ENCODE data around the gene CCSAP. TPM values are rescaled to one million over a fixed set of nuclear protein-coding genes. Genes with fewer than 3 reads are reported as not detected.
A peak's percentile ranks its signal among the peaks of the same experiment; 100 is the strongest.

The CCSAP gene
- polyA plus RNA-seq, 6 donors from 2014 or later: 0.13 to 3.3 (median 2.4) TPM

GRCh38 chr1:229354226-229354625 lies 11.4 kb upstream of the CCSAP start:
- H3K4me3 Mint-ChIP-seq: no peak overlapping the region
- H3K27me3 Mint-ChIP-seq: peaks cover 31 to 84% (median 59%) of the 10 kb centered on the region in 3 donors
- H3K4me1 Mint-ChIP-seq: no peaks in the 10 kb centered on the region
- no peak for ATAC-seq (ENCODE audit: low read depth in 2 of 2)
- H3K27ac Mint-ChIP-seq: no peak overlapping the region
- H3K36me3 Mint-ChIP-seq: peaks cover 0 to 6% of the 10 kb centered on the region in 2 donors
- peaks cover 0 to 20% (median 15%) of the 10 kb centered on the region in 7 donors for H3K9me3 Mint-ChIP-seq
- no peak for DNase-seq

- peaks cover 0 to 6% of the 10 kb centered on the region in 2 donors for H3K36me3 Mint-ChIP-seq
- no peak for ATAC-seq (ENCODE audit: low read depth in 2 of 2)
- peaks cover 28 to 74% (median 50%) of the 10 kb centered on the region in 3 donors for H3K27me3 Mint-ChIP-seq
- peaks cover 0 to 20% (median 15%) of the 10 kb centered on the region in 7 donors for H3K9me3 Mint-ChIP-seq
- H3K4me1 Mint-ChIP-seq: no peaks in the 10 kb centered on the region
- H3K27ac Mint-ChIP-seq: no peak overlapping the region
- DNase-seq: no peak
- no peak overlapping the region for H3K4me3 Mint-ChIP-seq
Measured at GRCh38 chr1:229352975-229353374, 10.1 kb upstream of the CCSAP start.

GRCh38 chr1:229349463-229350385 lies 6.9 kb upstream of the CCSAP start:
- no peak for ATAC-seq (ENCODE audit: low read depth in 2 of 2)
- Mint-ChIP-seq H3K4me3 (no peak overlapping the region), H3K4me1 (peaks cover 0 to 5% (median 0%) of the 10 kb centered on the region in 3 donors), H3K9me3 (peaks cover 0 to 5% (median 1%) of the 10 kb centered on the region in 7 donors), H3K27me3 (peaks cover 25 to 70% (median 66%) of the 10 kb centered on the region in 3 donors), H3K27ac (peak overlapping the region in 1 of 6 donors; percentile 47), H3K36me3 (no peaks in the 10 kb centered on the region)
- no peak for DNase-seq

- Mint-ChIP-seq H3K27me3 (peaks cover 30 to 56% (median 51%) of the 10 kb centered on the region in 3 donors), H3K36me3 (no peaks in the 10 kb centered on the region), H3K9me3 (peaks cover 0 to 3% (median 0%) of the 10 kb centered on the region in 7 donors), H3K27ac (no peak overlapping the region), H3K4me3 (peak overlapping the region in 1 of 8 donors; percentile 54), H3K4me1 (peaks cover 6 to 12% (median 9%) of the 10 kb centered on the region in 3 donors)
- ATAC-seq (ENCODE audit: low read depth in 2 of 2) (no peak), DNase-seq (no peak)
Measured at GRCh38 chr1:229347528-229347927, 4.7 kb upstream of the CCSAP start.

GRCh38 chr1:229344937-229345684 lies 2.3 kb upstream of the CCSAP start:
- no peak for ATAC-seq (ENCODE audit: low read depth in 2 of 2)
- H3K4me1 Mint-ChIP-seq: peaks cover 16 to 25% (median 20%) of the 10 kb centered on the region in 3 donors
- peak overlapping the region in 6 of 8 donors; percentile 20 to 93 (median 53) for H3K4me3 Mint-ChIP-seq
- no peaks in the 10 kb centered on the region for H3K36me3 Mint-ChIP-seq
- DNase-seq: no peak
- peaks cover 26 to 44% (median 39%) of the 10 kb centered on the region in 3 donors for H3K27me3 Mint-ChIP-seq
- no peak overlapping the region for H3K27ac Mint-ChIP-seq
- peaks cover 0 to 3% (median 0%) of the 10 kb centered on the region in 7 donors for H3K9me3 Mint-ChIP-seq

GRCh38 chr1:229344139-229344538 lies 1.3 kb upstream of the CCSAP start:
- peaks cover 17 to 35% (median 32%) of the 10 kb centered on the region in 3 donors for H3K27me3 Mint-ChIP-seq
- peak overlapping the region in 1 of 6 donors; percentile 87 for H3K27ac Mint-ChIP-seq
- H3K9me3 Mint-ChIP-seq: peaks cover 0 to 3% (median 0%) of the 10 kb centered on the region in 7 donors
- peak overlapping the region in 7 of 8 donors; percentile 42 to 96 (median 92) for H3K4me3 Mint-ChIP-seq
- DNase-seq (no peak), ATAC-seq (ENCODE audit: low read depth in 2 of 2) (no peak)
- H3K36me3 Mint-ChIP-seq: no peaks in the 10 kb centered on the region
- H3K4me1 Mint-ChIP-seq: peaks cover 20 to 28% (median 25%) of the 10 kb centered on the region in 3 donors

GRCh38 chr1:229341774-229342655 lies 832 bp downstream of the CCSAP start:
- Mint-ChIP-seq H3K4me3 (peak overlapping the region; percentile 90 to 96 (median 93)), H3K36me3 (no peaks in the 10 kb centered on the region), H3K27ac (peak overlapping the region; percentile 81 to 98 (median 89)), H3K4me1 (peaks cover 35 to 45% (median 40%) of the 10 kb centered on the region in 3 donors), H3K9me3 (peaks cover 0 to 3% (median 0%) of the 10 kb centered on the region in 7 donors), H3K27me3 (peaks cover 11 to 24% (median 20%) of the 10 kb centered on the region in 3 donors)
- ATAC-seq (ENCODE audit: low read depth in 2 of 2) (peak; percentile 70 to 74), DNase-seq (peak; percentile 84)

- Mint-ChIP-seq H3K27ac (peak overlapping the region in 1 of 6 donors; percentile 15), H3K4me1 (peaks cover 41 to 47% (median 45%) of the 10 kb centered on the region in 3 donors), H3K27me3 (peaks cover 6 to 11% (median 10%) of the 10 kb centered on the region in 3 donors), H3K36me3 (no peaks in the 10 kb centered on the region), H3K9me3 (peaks cover 0 to 3% (median 0%) of the 10 kb centered on the region in 7 donors), H3K4me3 (peak overlapping the region; percentile 18 to 96 (median 74))
- DNase-seq: no peak
- no peak for ATAC-seq (ENCODE audit: low read depth in 2 of 2)
Measured at GRCh38 chr1:229340496-229340895, 2.4 kb downstream of the CCSAP start.

- Mint-ChIP-seq H3K9me3 (peaks cover 0 to 1% (median 0%) of the 10 kb centered on the region in 7 donors), H3K4me1 (peaks cover 36 to 47% (median 45%) of the 10 kb centered on the region in 3 donors), H3K36me3 (no peaks in the 10 kb centered on the region), H3K27ac (peak overlapping the region in 4 of 6 donors; percentile 14 to 60 (median 42)), H3K4me3 (peak overlapping the region in 3 of 8 donors; percentile 43 to 93 (median 92)), H3K27me3 (peaks cover 0 to 4% (median 2%) of the 10 kb centered on the region in 3 donors)
- ATAC-seq (ENCODE audit: low read depth in 2 of 2) (no peak), DNase-seq (no peak)
Measured at GRCh38 chr1:229339520-229339919, 3.3 kb downstream of the CCSAP start.

GRCh38 chr1:229339086-229339485 lies 3.8 kb downstream of the CCSAP start:
- ATAC-seq (ENCODE audit: low read depth in 2 of 2) (no peak), DNase-seq (no peak)
- peaks cover 36 to 47% (median 45%) of the 10 kb centered on the region in 3 donors for H3K4me1 Mint-ChIP-seq
- H3K4me3 Mint-ChIP-seq: peak overlapping the region in 2 of 8 donors; percentile 92 to 93
- H3K9me3 Mint-ChIP-seq: peaks cover 0 to 6% (median 0%) of the 10 kb centered on the region in 7 donors
- H3K27me3 Mint-ChIP-seq: peaks cover 0 to 4% (median 0%) of the 10 kb centered on the region in 3 donors
- peak overlapping the region in 2 of 6 donors; percentile 59 to 60 for H3K27ac Mint-ChIP-seq
- H3K36me3 Mint-ChIP-seq: no peaks in the 10 kb centered on the region

GRCh38 chr1:229336345-229336744 lies 6.5 kb downstream of the CCSAP start:
- no peaks in the 10 kb centered on the region for H3K36me3 Mint-ChIP-seq
- peak overlapping the region in 2 of 6 donors; percentile 8 to 48 for H3K27ac Mint-ChIP-seq
- H3K4me3 Mint-ChIP-seq: peak overlapping the region in 1 of 8 donors; percentile 9
- no peak for DNase-seq
- peaks cover 24 to 37% (median 31%) of the 10 kb centered on the region in 3 donors for H3K4me1 Mint-ChIP-seq
- no peak for ATAC-seq (ENCODE audit: low read depth in 2 of 2)
- H3K27me3 Mint-ChIP-seq: no peaks in the 10 kb centered on the region
- peaks cover 0 to 6% (median 0%) of the 10 kb centered on the region in 7 donors for H3K9me3 Mint-ChIP-seq

GRCh38 chr1:229334716-229335115 lies 8.1 kb downstream of the CCSAP start:
- H3K27ac Mint-ChIP-seq: no peak overlapping the region

More at GRCh38 chr1:229334716-229335115, 8.1 kb downstream of the CCSAP start:
- Mint-ChIP-seq H3K36me3 (no peaks in the 10 kb centered on the region), H3K4me3 (peak overlapping the region in 1 of 8 donors; percentile 21), H3K4me1 (peaks cover 19 to 31% (median 25%) of the 10 kb centered on the region in 3 donors), H3K9me3 (peaks cover 0 to 6% (median 0%) of the 10 kb centered on the region in 7 donors), H3K27me3 (no peaks in the 10 kb centered on the region)
- ATAC-seq (ENCODE audit: low read depth in 2 of 2) (no peak), DNase-seq (no peak)

Measured in naive B cell (primary cell).